Measurements from ENCODE around the gene SLC7A10.

Gene SLC7A10

DNA sequence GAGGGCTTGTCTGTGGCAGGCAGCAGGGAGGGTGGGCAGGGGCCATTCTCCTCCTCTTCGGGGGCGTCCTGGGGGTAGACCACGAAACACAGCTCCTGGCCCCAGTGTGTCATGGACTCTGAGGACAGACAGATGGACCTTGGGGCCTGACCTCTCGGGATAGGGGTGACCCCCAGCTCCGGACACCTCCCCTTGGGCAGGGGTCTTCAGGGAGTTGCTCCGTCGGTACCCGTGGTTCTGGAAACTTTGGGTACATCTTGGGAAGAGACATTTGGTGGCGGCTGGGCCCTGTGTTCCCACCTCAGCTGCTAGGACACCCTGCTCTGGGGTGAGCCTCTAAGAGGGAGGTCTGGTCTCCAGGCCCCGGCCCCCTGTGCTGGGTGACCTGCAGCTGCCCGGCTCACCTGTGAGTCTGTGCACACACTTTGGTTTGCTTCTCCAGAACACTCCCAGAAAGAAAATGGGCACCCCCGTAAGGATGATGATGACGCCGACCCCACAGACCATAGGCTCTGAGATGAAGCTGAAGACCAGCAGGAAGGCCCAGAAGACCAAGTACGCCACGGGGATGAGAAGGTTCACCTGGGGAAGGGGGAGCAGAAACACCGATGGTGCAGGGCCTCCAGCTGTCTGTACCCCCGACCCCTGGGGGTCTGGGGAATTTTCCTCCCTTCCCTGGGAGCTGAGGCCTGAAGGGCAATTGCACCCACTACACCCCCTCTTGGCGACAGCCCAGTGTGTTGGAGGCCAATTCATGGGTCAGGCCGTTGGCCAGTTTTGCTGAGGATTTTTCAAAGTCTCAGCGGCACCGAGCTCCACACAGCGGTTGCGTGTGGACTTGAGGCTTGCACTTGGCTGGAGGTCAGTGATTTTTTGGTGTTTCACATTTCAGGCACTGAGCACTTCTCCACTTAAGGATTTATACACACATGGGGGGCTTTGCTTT is 16.5 kb downstream of the SLC7A10 start:
- ATAC-seq (ENCODE audit: insufficient read depth, low read depth), result no peak
- no peak for TF ChIP-seq EZH2 (IDR thresholded peaks at IDR 0.05; ENCODE audit: borderline replicate concordance, low read depth, low read length, severe bottlenecking)
- TF ChIP-seq CTCF (IDR thresholded peaks at IDR 0.05; ENCODE audit: borderline replicate concordance, extremely low read depth, low read length, poor library complexity, severe bottlenecking), result no peak
- no peaks in the 10 kb centered on the region for H3K27me3 ChIP-seq (ENCODE audit: insufficient read depth, low read length, poor library complexity)
- no peak overlapping the region for H3K4me2 ChIP-seq (ENCODE audit: insufficient read depth, low read length)
- H3K9me3 ChIP-seq (ENCODE audit: insufficient read depth, low read length, severe bottlenecking), result no peaks in the 10 kb centered on the region
- H2AFZ ChIP-seq (ENCODE audit: low read depth, low read length), result no peak overlapping the region
- no peak overlapping the region for H3K9ac ChIP-seq (ENCODE audit: low read depth, low read length)
- H3K4me3 ChIP-seq (ENCODE audit: low read depth in 1 of 2, low read length in 2 of 2), result no peak overlapping the region
- no peak overlapping the region for H3K27ac ChIP-seq (ENCODE audit: low read length)
- DNase-seq, result no peak
- H4K20me1 ChIP-seq (ENCODE audit: insufficient read depth, low read length), result no peaks in the 10 kb centered on the region
- no peaks in the 10 kb centered on the region for H3K36me3 ChIP-seq (ENCODE audit: insufficient read depth, low read length)
- no peaks in the 10 kb centered on the region for H3K4me1 ChIP-seq (ENCODE audit: insufficient read depth, low read length)
- no peaks in the 10 kb centered on the region for H3K79me2 ChIP-seq (ENCODE audit: insufficient read depth, low read length)

GRCh38 chr19:33208371-33208895 is 17.2 kb downstream of the SLC7A10 start:
- Histone ChIP-seq H3K9ac (ENCODE audit: low read depth, low read length) (no peak overlapping the region), H3K4me1 (ENCODE audit: insufficient read depth, low read length) (no peaks in the 10 kb centered on the region), H4K20me1 (ENCODE audit: insufficient read depth, low read length) (no peaks in the 10 kb centered on the region; the same call in 1 of the 2 replicates), H3K4me3 (ENCODE audit: low read depth in 1 of 2, low read length in 2 of 2) (no peak overlapping the region), H3K27me3 (ENCODE audit: insufficient read depth, low read length, poor library complexity) (no peaks in the 10 kb centered on the region), H3K36me3 (ENCODE audit: insufficient read depth, low read length) (no peaks in the 10 kb centered on the region), H3K27ac (ENCODE audit: low read length) (no peak overlapping the region), H3K79me2 (ENCODE audit: insufficient read depth, low read length) (no peaks in the 10 kb centered on the region), H2AFZ (ENCODE audit: low read depth, low read length) (no peak overlapping the region), H3K4me2 (ENCODE audit: insufficient read depth, low read length) (no peak overlapping the region), H3K9me3 (ENCODE audit: insufficient read depth, low read length, severe bottlenecking) (no peaks in the 10 kb centered on the region)
- DNase-seq, result no peak
- no peak for ATAC-seq (ENCODE audit: insufficient read depth, low read depth)
- TF ChIP-seq CTCF (IDR thresholded peaks at IDR 0.05; ENCODE audit: borderline replicate concordance, extremely low read depth, low read length, poor library complexity, severe bottlenecking) (no peak), EZH2 (IDR thresholded peaks at IDR 0.05; ENCODE audit: borderline replicate concordance, low read depth, low read length, severe bottlenecking) (no peak)

- no peaks in the 10 kb centered on the region for H3K79me2 ChIP-seq (ENCODE audit: insufficient read depth, low read length)
- H3K9me3 ChIP-seq (ENCODE audit: insufficient read depth, low read length, severe bottlenecking), result no peaks in the 10 kb centered on the region
- H2AFZ ChIP-seq (ENCODE audit: low read depth, low read length), result no peak overlapping the region
- no peak overlapping the region for H3K4me3 ChIP-seq (ENCODE audit: low read depth in 1 of 2, low read length in 2 of 2)
- DNase-seq (no peak), ATAC-seq (ENCODE audit: insufficient read depth, low read depth) (no peak)
- H3K4me1 ChIP-seq (ENCODE audit: insufficient read depth, low read length), result no peaks in the 10 kb centered on the region
- H3K9ac ChIP-seq (ENCODE audit: low read depth, low read length), result no peak overlapping the region
- no peak overlapping the region for H3K27ac ChIP-seq (ENCODE audit: low read length)
- no peak overlapping the region for H3K4me2 ChIP-seq (ENCODE audit: insufficient read depth, low read length)
- H4K20me1 ChIP-seq (ENCODE audit: insufficient read depth, low read length), result no peaks in the 10 kb centered on the region; the same call in 1 of the 2 replicates
- no peaks in the 10 kb centered on the region for H3K36me3 ChIP-seq (ENCODE audit: insufficient read depth, low read length)
- TF ChIP-seq EZH2 (IDR thresholded peaks at IDR 0.05; ENCODE audit: borderline replicate concordance, low read depth, low read length, severe bottlenecking) (no peak), CTCF (IDR thresholded peaks at IDR 0.05; ENCODE audit: borderline replicate concordance, extremely low read depth, low read length, poor library complexity, severe bottlenecking) (no peak)
- no peaks in the 10 kb centered on the region for H3K27me3 ChIP-seq (ENCODE audit: insufficient read depth, low read length, poor library complexity)
Observed at GRCh38 chr19:33207903-33208302, 17.7 kb downstream of the SLC7A10 start.
